ENCODE data around the gene PIGL.

Gene PIGL

DNA sequence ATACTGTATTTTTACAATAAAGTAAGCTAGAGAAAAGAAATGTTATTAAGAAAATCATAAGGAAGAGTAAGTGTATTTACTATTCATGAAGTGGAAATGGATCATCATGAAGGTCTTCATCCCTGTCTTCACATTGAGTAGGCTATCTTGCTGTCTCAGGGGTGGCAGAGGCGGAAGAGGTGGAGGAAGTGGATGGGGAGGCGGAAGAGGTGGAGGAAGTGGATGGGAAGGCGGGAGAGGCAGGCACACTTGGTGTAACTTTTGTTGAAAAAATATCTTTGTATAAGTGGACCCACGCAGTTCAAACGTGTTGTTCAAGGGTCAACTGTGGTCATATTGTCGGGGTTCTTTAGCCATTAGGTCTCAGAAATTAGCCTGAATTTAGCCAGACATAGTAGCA is 50.2 kb downstream of the PIGL start:
- TF ChIP-seq ZFX (IDR thresholded peaks at IDR 0.05; ENCODE audit: borderline replicate concordance) (no peak), CTCF (IDR thresholded peaks at IDR 0.05) (no peak)
- no peak overlapping the region for H3K27ac ChIP-seq

DNA sequence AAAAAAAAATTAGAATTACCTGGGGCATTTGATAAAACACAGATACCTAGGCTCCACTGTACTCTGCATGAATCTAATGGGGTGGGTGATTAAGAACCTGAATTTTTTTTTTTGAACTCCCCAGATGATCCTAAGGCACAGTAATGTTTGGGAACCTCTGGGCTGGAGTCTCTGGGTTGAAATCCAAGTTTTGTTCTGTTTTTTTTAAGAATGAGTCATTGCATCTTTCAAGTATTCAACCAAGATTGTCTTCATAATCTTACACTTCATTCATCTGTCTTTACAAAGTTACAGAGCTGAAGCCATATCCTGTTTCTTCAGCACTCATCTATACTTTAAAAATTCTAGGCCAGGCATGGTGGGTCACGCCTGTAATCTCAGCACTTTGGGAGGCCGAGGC is 52.6 kb downstream of the PIGL start:
- TF ChIP-seq ZFX (IDR thresholded peaks at IDR 0.05; ENCODE audit: borderline replicate concordance) (no peak), CTCF (IDR thresholded peaks at IDR 0.05) (no peak)
- H3K27ac ChIP-seq, result no peak overlapping the region

DNA sequence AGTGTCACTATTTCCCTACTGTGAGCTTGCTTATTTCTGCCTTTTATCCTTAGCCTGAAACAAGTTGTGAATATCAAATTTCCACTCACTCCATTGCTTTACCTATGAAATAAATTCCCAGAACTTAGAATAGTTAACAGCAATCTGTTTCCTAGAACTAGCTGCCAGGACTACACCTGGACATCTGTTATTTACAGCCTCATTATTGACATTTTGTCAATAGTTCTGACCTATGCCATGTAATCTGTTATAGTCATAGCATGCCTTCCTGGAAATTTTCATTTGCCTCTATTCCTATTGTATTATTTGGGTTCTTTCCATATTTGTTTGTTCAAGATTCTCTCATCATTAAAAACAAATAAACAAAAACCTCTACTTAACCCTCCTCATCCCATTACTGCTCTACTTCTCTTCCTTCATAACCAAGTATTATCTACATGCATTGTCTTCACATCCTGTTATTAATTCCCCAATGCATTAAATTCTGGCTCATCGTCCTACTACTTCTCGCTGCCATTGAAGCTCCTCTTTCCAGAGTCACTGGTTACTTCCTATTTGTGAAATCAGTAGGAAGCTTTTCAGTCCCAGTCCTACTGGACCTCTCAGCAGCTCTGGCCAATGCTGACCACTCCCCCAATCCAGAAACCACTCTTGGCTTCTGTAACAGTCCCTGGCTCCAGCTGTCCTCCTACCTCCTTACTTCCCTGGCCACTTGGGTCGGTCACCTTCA is 55.3 kb downstream of the PIGL start:
- H3K27ac ChIP-seq, result no peak overlapping the region
- no peak for TF ChIP-seq CTCF (IDR thresholded peaks at IDR 0.05)
- no peak for TF ChIP-seq ZFX (IDR thresholded peaks at IDR 0.05; ENCODE audit: borderline replicate concordance)

GRCh38 chr17:16273499-16273898 is 56.5 kb downstream of the PIGL start:
- no peak overlapping the region for H3K27ac ChIP-seq
- TF ChIP-seq ZFX (IDR thresholded peaks at IDR 0.05; ENCODE audit: borderline replicate concordance), result no peak
- TF ChIP-seq CTCF (IDR thresholded peaks at IDR 0.05), result no peak

GRCh38 chr17:16273929-16274339 is 56.9 kb downstream of the PIGL start:
- TF ChIP-seq ZFX (IDR thresholded peaks at IDR 0.05; ENCODE audit: borderline replicate concordance), result no peak
- TF ChIP-seq CTCF (IDR thresholded peaks at IDR 0.05), result no peak
- H3K27ac ChIP-seq, result no peak overlapping the region

- no peak for TF ChIP-seq CTCF (IDR thresholded peaks at IDR 0.05)
- no peak for TF ChIP-seq ZFX (IDR thresholded peaks at IDR 0.05; ENCODE audit: borderline replicate concordance)
These were observed 58.0 kb downstream of the PIGL start for GRCh38 chr17:16275024-16275423.

GRCh38 chr17:16277163-16277562 is 60.2 kb downstream of the PIGL start:
- no peak overlapping the region for H3K27ac ChIP-seq
- TF ChIP-seq CTCF (IDR thresholded peaks at IDR 0.05) (no peak), ZFX (IDR thresholded peaks at IDR 0.05; ENCODE audit: borderline replicate concordance) (no peak)

More at GRCh38 chr17:16275024-16275423, 58.0 kb downstream of the PIGL start:
- no peak overlapping the region for H3K27ac ChIP-seq
